Ovary (tissue), 3 donors: ENCODE measurements around the gene STAT6.

ENCODE experiments used
- POLR2A ChIP-seq: fragments of 450-650 bp; IDR thresholded peaks from one replicate; pipeline ENCODE4 v1.6.1; 2017; ENCODE audit warnings: antibody characterized with exemption, mild to moderate bottlenecking, moderate library complexity
- TF ChIP-seq, protein P1 (sequence below), 3 donors: fragments of 450-650 bp in 2 of 3; fragments of 200-600 bp in 1 of 3; IDR thresholded peaks; one replicate each; pipeline versions ENCODE4 v1.5.1 to v1.8.0; 2016 to 2022; ENCODE audit warnings: antibody characterized with exemption in 3 of 3, mild to moderate bottlenecking in 1 of 3
- donor health status: DM: no; HTN: no; CAD: no.

DNA sequence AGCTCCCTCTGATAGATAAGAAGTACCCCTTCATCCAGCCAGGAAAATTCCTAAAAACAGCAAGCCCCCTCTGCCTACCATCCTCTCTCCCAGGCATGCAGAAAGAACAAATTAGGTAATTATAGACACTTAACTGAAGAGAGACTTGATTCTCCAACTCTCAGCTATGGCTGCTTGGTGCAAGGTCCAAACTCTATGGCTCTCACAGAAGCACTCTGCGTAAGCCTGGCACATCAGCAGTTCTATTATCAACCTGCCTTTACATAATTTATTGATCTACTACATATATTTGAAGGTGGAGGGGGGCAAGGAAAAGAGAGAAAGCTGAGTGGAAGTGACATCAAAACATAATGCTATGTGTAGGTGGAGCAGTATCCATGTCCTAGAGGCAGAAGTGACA lies 60.2 kb downstream of the STAT6 start:
- TF ChIP-seq, protein P1, sequence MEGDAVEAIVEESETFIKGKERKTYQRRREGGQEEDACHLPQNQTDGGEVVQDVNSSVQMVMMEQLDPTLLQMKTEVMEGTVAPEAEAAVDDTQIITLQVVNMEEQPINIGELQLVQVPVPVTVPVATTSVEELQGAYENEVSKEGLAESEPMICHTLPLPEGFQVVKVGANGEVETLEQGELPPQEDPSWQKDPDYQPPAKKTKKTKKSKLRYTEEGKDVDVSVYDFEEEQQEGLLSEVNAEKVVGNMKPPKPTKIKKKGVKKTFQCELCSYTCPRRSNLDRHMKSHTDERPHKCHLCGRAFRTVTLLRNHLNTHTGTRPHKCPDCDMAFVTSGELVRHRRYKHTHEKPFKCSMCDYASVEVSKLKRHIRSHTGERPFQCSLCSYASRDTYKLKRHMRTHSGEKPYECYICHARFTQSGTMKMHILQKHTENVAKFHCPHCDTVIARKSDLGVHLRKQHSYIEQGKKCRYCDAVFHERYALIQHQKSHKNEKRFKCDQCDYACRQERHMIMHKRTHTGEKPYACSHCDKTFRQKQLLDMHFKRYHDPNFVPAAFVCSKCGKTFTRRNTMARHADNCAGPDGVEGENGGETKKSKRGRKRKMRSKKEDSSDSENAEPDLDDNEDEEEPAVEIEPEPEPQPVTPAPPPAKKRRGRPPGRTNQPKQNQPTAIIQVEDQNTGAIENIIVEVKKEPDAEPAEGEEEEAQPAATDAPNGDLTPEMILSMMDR (IDR thresholded peaks at IDR 0.05), result no peak
- no peak for TF ChIP-seq POLR2A
